GM18907 (cell line): Measurements from ENCODE around the gene PHLDB2.

ENCODE experiments used
- ATAC-seq: cut with Tn5 transposase; IDR thresholded peaks from one replicate; pipeline ENCODE4 v1.9.1; 2021; ENCODE audit warnings: mild to moderate bottlenecking, moderate library complexity; ENCODE audit not compliant: unreplicated experiment

PHLDB2 gene

GRCh38 chr3:111848778-111849177 lies 10.3 kb upstream of the PHLDB2 start:
- no peak for ATAC-seq

- no peak for ATAC-seq
Observed at GRCh38 chr3:111850537-111850936, 8.5 kb upstream of the PHLDB2 start.

GRCh38 chr3:111851511-111851954 lies 7.5 kb upstream of the PHLDB2 start:
- no peak for ATAC-seq

GRCh38 chr3:111852540-111852939 lies 6.5 kb upstream of the PHLDB2 start:
- no peak for ATAC-seq

- ATAC-seq = no peak
Observed at GRCh38 chr3:111853068-111853467, 6.0 kb upstream of the PHLDB2 start.

- no peak for ATAC-seq
Observed at GRCh38 chr3:111854990-111855389, 4.1 kb upstream of the PHLDB2 start.

GRCh38 chr3:111856501-111856900 lies 2.6 kb upstream of the PHLDB2 start:
- no peak for ATAC-seq

GRCh38 chr3:111857474-111857873 lies 1.6 kb upstream of the PHLDB2 start:
- ATAC-seq = no peak

- no peak for ATAC-seq
Observed at GRCh38 chr3:111858642-111859041, 423 bp upstream of the PHLDB2 start.

- peak; percentile 93 for ATAC-seq
Observed at GRCh38 chr3:111859974-111860859, 1.2 kb downstream of the PHLDB2 start.

GRCh38 chr3:111861391-111861790 lies 2.3 kb downstream of the PHLDB2 start:
- ATAC-seq = no peak

- no peak for ATAC-seq
Observed at GRCh38 chr3:111862415-111862814, 3.4 kb downstream of the PHLDB2 start.

GRCh38 chr3:111862974-111863373 lies 3.9 kb downstream of the PHLDB2 start:
- ATAC-seq = no peak

- ATAC-seq = no peak
Observed at GRCh38 chr3:111863942-111864694, 5.1 kb downstream of the PHLDB2 start.

- no peak for ATAC-seq
Observed at GRCh38 chr3:111864821-111865656, 6.0 kb downstream of the PHLDB2 start.

GRCh38 chr3:111867889-111868426 lies 8.9 kb downstream of the PHLDB2 start:
- ATAC-seq = no peak

- ATAC-seq = no peak
Observed at GRCh38 chr3:111870620-111871019, 11.6 kb downstream of the PHLDB2 start.

GRCh38 chr3:111871809-111872623 lies 13.0 kb downstream of the PHLDB2 start:
- no peak for ATAC-seq

- ATAC-seq = no peak
Observed at GRCh38 chr3:111872979-111873378, 13.9 kb downstream of the PHLDB2 start.
